ENCODE results near the gene DPM2. TPM values are rescaled to one million over a fixed set of nuclear protein-coding genes. Genes with fewer than 3 reads are reported as not detected.

DPM2 gene
- total RNA-seq, 1 donor from 2014 or later: 20.9 TPM

GRCh38 chr9:127958728-127959127, 21.1 kb upstream of the DPM2 start:
- DNase-seq (ENCODE audit: low spot score): no peak

DNA sequence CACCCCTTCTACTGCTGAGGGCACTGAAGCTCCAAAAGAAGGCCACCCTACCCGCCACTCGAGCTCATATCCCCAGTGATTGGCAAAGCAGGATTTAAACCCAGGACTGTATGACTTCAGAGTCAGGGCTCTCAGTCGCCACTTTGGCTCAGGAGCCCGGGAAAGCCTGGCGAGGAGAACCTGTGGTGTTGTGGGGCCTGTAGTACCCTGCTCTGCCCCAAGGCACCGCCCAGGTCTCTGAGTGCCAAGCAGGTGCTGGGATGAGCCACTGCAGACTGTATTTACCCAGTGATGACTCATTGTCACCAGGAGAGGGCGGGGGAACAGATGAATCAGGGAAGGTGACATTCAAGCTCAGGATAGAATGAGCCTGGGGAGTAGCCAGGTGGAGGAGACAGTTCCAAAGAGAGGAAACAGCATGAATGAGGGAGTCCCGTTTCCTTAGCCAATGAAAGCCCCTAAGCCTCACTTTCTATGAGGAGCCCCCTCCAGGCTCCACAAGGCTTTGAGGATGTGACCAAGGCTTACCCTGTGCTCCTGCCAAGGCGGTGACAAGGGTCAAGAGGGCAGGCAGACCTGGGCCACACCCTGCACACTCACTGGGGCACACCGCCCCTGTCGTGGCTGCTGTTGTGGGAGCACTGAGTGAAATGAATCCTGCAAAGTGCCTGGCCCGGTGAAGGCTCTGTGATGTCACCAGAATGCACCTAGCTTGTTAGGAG, 17.8 kb upstream of the DPM2 start:
- no peak for DNase-seq (ENCODE audit: low spot score)

GRCh38 chr9:127954831-127955293, 17.2 kb upstream of the DPM2 start:
- no peak for DNase-seq (ENCODE audit: low spot score)

GRCh38 chr9:127953768-127954505, 16.3 kb upstream of the DPM2 start:
- no peak for DNase-seq (ENCODE audit: low spot score)

- DNase-seq (ENCODE audit: low spot score): no peak
Measured at GRCh38 chr9:127953154-127953553, 15.5 kb upstream of the DPM2 start.

DNA sequence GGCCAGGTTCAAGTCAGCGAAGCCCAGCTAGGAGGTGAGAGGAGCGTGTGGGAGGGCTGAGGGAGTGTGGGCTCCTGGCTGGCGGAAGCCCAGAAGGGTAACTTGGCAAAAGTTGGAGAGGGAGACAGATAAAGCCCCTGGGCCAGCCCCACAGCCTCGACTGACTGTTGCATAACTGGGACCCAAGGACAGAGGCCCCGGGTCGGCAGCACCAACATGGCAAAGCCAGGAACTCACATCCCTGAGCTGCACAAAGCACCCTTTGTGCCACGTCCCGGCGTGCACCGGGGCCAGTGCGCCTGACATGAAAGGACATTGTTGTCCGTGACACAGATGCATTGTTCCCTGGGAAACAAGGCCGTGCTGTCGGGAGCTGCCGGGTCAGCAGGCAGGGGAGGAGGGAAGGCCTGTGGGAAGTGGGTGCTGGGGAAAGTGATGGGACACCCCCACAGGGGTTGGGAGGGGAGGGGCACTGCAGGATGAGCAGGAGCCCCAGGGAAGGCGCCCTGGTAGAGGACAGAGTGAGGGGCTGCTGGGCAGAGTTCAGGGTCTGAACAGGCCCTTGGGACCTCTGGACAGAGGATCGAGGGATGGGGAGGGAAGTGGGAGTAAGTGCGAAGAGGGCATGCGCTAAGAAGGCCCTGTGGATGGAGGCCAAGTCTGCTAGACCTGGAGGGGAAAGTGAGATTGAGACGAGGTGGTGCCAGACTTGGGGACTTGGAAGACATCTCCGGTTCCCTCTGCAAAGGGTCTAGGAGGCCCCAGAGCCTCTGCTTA, 13.0 kb upstream of the DPM2 start:
- DNase-seq (ENCODE audit: low spot score): no peak

DNA sequence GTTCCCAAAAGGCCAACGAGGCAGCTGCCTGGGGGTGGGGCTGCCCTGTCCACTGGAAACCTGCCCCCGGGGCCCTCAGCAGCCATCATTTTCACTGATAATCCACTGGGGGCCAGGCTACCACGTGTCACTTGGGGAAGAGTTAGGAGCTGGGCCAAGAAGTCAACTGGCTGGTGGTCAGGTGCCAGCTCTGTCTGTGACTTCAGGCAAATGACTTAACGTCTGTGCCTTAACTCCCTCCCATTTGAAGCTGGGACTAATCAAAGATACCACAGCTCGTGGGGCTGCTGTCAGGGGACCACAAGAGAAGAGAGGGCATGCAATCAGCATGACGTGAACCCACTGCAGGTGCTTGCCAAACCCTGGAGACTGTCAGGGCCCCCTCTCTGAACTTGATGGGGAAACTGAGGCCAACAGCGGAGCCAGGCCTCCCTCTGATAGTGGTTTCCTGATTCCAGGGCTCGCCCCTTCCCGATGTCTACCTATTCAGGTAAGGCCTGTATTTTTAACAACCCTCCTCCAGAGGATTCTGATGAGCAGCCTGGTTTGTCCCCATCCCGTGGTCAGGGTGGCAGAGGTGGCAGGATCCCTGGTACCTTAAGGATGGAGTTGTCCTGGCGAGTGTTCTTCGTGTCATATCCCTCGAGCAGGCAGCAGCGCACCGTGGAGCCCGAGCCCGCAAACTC, 12.3 kb upstream of the DPM2 start:
- no peak for DNase-seq (ENCODE audit: low spot score)

GRCh38 chr9:127947841-127948710, 10.4 kb upstream of the DPM2 start:
- no peak for DNase-seq (ENCODE audit: low spot score)

DNA sequence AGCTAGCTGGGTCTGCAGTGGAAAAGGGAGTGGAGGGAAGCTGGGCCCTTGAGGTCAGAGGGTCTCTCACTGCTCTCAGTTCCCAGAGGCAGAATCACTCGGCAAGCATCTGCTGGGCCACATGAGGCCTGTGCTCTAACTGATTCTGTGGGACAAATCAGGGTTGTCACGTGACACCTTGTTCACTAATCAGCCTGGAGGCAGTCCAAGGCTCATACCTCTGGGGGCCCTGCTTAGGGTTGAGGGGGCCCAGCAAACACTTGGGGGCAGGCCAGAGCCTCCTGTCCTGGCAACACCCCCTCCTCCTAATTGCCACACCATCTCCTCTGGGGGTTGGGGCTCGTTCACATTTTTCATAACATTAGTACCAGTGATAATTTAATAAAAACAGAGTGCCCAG, 9.1 kb upstream of the DPM2 start:
- no peak for DNase-seq (ENCODE audit: low spot score)

DNA sequence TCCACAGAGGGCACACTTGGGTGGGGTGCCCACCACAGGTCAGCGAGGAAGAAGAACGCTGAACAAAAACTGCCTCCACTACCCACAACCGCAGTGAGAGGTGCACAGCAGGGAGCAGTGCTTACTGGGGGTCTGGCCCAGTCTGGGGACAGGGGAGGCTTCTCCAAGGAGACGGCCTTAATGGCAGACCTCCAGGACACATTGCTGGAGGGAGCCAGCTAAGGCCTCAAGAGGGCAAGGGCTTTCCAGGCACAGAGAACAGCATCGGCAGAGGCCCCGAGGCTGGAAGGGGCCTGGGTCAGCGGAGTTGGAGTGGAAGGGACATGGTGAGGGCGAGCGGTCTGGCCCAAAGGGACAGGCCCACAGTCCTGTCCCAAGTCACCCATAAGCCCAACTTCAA, 8.3 kb upstream of the DPM2 start:
- DNase-seq (ENCODE audit: low spot score): no peak

- DNase-seq (ENCODE audit: low spot score): no peak
Measured at GRCh38 chr9:127945338-127945737, 7.7 kb upstream of the DPM2 start.

DNA sequence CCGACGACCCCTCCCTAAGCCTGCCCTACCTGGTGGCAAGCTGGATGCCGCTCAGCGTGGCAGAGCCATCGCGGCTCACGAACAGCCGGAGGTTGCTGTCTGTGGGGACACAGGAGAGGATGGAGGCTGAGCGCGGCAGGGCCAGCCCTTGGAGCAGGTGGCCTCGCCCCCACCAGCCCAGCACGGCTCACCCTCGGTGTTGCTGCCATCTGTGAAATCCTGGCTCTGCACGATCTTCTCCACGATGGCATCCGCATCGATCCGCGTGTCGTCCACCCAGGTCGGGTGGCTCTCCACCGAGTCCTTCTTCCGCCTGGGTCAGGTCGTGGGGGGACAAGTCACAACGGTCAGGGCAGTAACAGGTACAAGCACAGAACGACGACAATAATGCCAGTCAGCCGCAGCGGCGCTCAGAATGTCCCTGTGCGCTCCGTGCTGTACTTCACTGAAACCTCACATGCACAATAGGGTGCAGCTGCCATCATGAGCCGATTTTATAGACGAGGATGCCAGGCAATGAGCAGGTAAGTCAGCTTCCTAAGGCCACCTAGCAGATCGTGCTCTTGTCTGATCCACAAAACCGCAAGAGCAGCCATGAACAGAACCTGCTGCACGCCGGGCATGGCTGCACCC, 7.0 kb upstream of the DPM2 start:
- no peak for DNase-seq (ENCODE audit: low spot score)

GRCh38 chr9:127943731-127944144, 6.1 kb upstream of the DPM2 start:
- DNase-seq (ENCODE audit: low spot score): peak; percentile 95

GRCh38 chr9:127943011-127943662, 5.5 kb upstream of the DPM2 start:
- DNase-seq (ENCODE audit: low spot score): no peak

GRCh38 chr9:127942216-127943010, 4.8 kb upstream of the DPM2 start:
- DNase-seq (ENCODE audit: low spot score): no peak

- DNase-seq (ENCODE audit: low spot score): no peak
Measured at GRCh38 chr9:127941961-127942215, 4.2 kb upstream of the DPM2 start.

DNA sequence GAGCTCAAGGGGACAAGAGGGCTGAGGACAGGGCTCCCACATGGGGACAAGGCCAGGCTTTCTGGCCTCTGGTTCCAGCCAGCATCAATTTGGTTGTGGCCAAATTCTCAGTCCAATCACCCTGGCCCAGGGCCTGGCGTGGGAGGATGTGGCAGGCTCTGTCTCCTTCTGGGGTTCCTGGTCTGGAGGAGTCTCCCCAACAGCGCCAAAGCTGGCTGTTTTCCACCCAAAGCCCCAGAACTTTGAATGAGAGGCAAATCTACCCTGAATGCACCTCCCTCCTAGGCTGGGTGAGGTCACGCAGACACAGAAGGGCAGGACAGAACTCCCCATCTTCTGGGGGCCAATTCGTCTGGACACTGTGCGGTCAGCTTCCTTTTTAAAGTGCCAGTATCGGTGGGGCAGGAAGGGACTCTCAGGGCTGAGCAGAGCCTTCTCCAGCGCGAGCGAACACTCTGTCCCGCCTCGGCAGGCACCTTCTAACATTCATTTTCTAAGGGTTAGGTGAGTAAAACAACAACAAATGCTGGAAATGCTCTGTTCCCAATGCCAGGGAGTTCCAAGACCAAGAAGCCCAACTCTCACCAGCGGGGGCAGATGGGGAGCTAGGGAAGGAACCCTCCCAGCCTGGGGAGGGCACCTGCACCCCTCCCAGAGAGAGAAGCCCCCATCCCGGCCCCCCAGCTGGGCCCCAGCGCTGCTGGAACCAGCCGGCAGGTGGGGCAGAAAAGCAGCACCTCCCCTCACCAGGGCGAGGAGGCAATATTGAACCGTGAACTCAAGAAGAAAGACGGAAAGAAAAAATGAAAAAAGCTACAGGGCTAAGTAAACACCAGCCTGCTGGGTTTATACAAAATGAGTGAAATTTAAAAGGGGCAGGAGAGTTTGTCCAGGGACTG, 3.7 kb upstream of the DPM2 start:
- no peak for DNase-seq (ENCODE audit: low spot score)

GRCh38 chr9:127940593-127940992, 2.9 kb upstream of the DPM2 start:
- DNase-seq (ENCODE audit: low spot score): no peak
